Right lobe of liver (tissue), 6 donors: ENCODE results near the gene ZNF141. TPM values are rescaled to one million over a fixed set of nuclear protein-coding genes. Genes with fewer than 3 reads are reported as not detected.

Experiments used
- ATAC-seq, 4 donors: fragments of 200-7000 bp; cut with Tn5 transposase; one replicate each; pipeline ENCODE4 v1.9.1; 2020; ENCODE audit warnings: mild to moderate bottlenecking in 4 of 4, moderate library complexity in 4 of 4
- DNase-seq, 3 donors: peaks; one replicate each; pipeline ENCODE4 v3.0.0-alpha.2; 2020
- H3K27ac ChIP-seq, 3 donors: fragments of 200-600 bp; one replicate each; pipeline ENCODE4 v1.8.0; 2022
- H3K27me3 ChIP-seq, 2 donors: fragments of 200-600 bp; one replicate each; pipeline ENCODE4 v1.8.0; 2022
- H3K36me3 ChIP-seq, 4 donors: fragments of 200-600 bp; sonication (generic) in 1 of 4; one replicate each; pipeline versions ENCODE4 v1.5.1 to v1.8.0; 2017 to 2022; ENCODE audit warnings: control low read depth in 1 of 4
- H3K4me1 ChIP-seq, 4 donors: fragments of 200-600 bp; sonication (generic) in 1 of 4; one replicate each; pipeline versions ENCODE4 v1.5.1 to v1.8.0; 2017 to 2022; ENCODE audit warnings: control low read depth in 1 of 4
- H3K4me3 ChIP-seq, 3 donors: fragments of 200-600 bp; one replicate each; pipeline ENCODE4 v1.8.0; 2022
- H3K9me3 ChIP-seq, 4 donors: fragments of 200-600 bp; sonication (generic) in 1 of 4; one replicate each; pipeline versions ENCODE4 v1.5.1 to v1.8.0; 2017 to 2022; ENCODE audit warnings: control low read depth in 1 of 4
- CTCF ChIP-seq, 4 donors: fragments of 200-600 bp in 3 of 4; fragments of 450-650 bp in 1 of 4; IDR thresholded peaks; one replicate each; pipeline versions ENCODE4 v1.5.1 to v1.8.0; 2016 to 2022; ENCODE audit warnings: antibody characterized with exemption in 4 of 4, mild to moderate bottlenecking in 2 of 4
- POLR2A ChIP-seq: fragments of 450-650 bp; IDR thresholded peaks from one replicate; pipeline ENCODE4 v1.6.1; 2017; ENCODE audit warnings: antibody characterized with exemption, mild to moderate bottlenecking
- WGBS: methylation state at CpG from one replicate; pipeline ENCODE4 v1.1.6; 2018; ENCODE audit warnings: low coverage, low lambda C conversion rate; ENCODE audit not compliant: insufficient coverage; ENCODE audit errors: missing lambda C conversion rate; 5-methylcytosine and 5-hydroxymethylcytosine counted together
- intact Hi-C, 2 donors: fragments of 100-400 bp; cut with DNase I; formaldehyde crosslinking; loops; one replicate each; pipeline versions ENCODE4 v1.11.2 to v1.14.1; 2022
- total RNA-seq, 6 experiments: library from RNA; depleted of rRNA in 2 of 6; stranded (reverse); fragments of >200 nt in 2 of 6; fragmentation: NEBNext Ultra II Directional in 3 of 6; extraction: Animal tissue kit (Norgen Biotek cat#: 25700) in 3 of 6; gene quantifications; one replicate each; pipeline versions ENCODE4 v1.1.0 to v1.2.4, GENCODE V29; 2016 to 2023
- donor health status: DM: no; HTN: yes; CAD: no.
- donor health status: DM: no; HTN: no; CAD: no.
- donor health status: DM: no; HTN: no; CAD: no.
- donor health status: DM: no; HTN: yes; CAD: no.
- donor health status: DM: no; HTN: yes; CAD: no.

ZNF141 gene
- total RNA-seq, 6 experiments from 2014 or later: 6.7 to 8.9 (median 7.6) TPM

- peaks cover 6 to 82% (median 67%) of the 10 kb centered on the region in 4 donors for H3K9me3 ChIP-seq
- no peaks in the 10 kb centered on the region for H3K27me3 ChIP-seq
- intact Hi-C loops: no loop called here
- no peak for TF ChIP-seq CTCF (IDR thresholded peaks at IDR 0.05)
- no peak for TF ChIP-seq POLR2A
- DNase-seq (no peak), ATAC-seq (no peak)
- no peak overlapping the region for H3K27ac ChIP-seq
- H3K36me3 ChIP-seq: peaks cover 0 to 22% (median 9%) of the 10 kb centered on the region in 4 donors
- H3K4me1 ChIP-seq: no peaks in the 10 kb centered on the region
- 95% methylated on average over 6 of the region's 6 CpGs for WGBS
- H3K4me3 ChIP-seq: no peak overlapping the region
These were observed 36.9 kb downstream of the ZNF141 start for GRCh38 chr4:374298-375160.

GRCh38 chr4:384311-385010 is 46.8 kb downstream of the ZNF141 start:
- H3K4me3 ChIP-seq: no peak overlapping the region
- intact Hi-C loops: no loop called here
- no peak for TF ChIP-seq POLR2A
- TF ChIP-seq CTCF (IDR thresholded peaks at IDR 0.05): no peak
- no peak for ATAC-seq
- no peak overlapping the region for H3K27ac ChIP-seq
- 67% methylated on average over 7 of the region's 10 CpGs for WGBS
- no peaks in the 10 kb centered on the region for H3K27me3 ChIP-seq
- peaks cover 3 to 48% (median 21%) of the 10 kb centered on the region in 4 donors for H3K9me3 ChIP-seq
- H3K36me3 ChIP-seq: no peaks in the 10 kb centered on the region
- no peaks in the 10 kb centered on the region for H3K4me1 ChIP-seq
- DNase-seq: no peak

- DNase-seq: no peak
- no peaks in the 10 kb centered on the region for H3K27me3 ChIP-seq
- peaks cover 0 to 37% (median 14%) of the 10 kb centered on the region in 4 donors for H3K9me3 ChIP-seq
- no peaks in the 10 kb centered on the region for H3K36me3 ChIP-seq
- no peaks in the 10 kb centered on the region for H3K4me1 ChIP-seq
- H3K4me3 ChIP-seq: no peak overlapping the region
- intact Hi-C loops: no loop called here
- no peak overlapping the region for H3K27ac ChIP-seq
- no peak for TF ChIP-seq CTCF (IDR thresholded peaks at IDR 0.05)
- TF ChIP-seq POLR2A: no peak
- no peak for ATAC-seq
- 4% methylated on average over 12 of the region's 46 CpGs for WGBS
These were observed 48.5 kb downstream of the ZNF141 start for GRCh38 chr4:385934-386707.

GRCh38 chr4:386708-387105 is 49.1 kb downstream of the ZNF141 start:
- DNase-seq (no peak), ATAC-seq (no peak)
- H3K27me3 ChIP-seq: no peaks in the 10 kb centered on the region
- H3K4me1 ChIP-seq: no peaks in the 10 kb centered on the region
- no peaks in the 10 kb centered on the region for H3K36me3 ChIP-seq
- no peak overlapping the region for H3K4me3 ChIP-seq
- peaks cover 0 to 31% (median 14%) of the 10 kb centered on the region in 4 donors for H3K9me3 ChIP-seq
- intact Hi-C loops: no loop called here
- H3K27ac ChIP-seq: no peak overlapping the region
- WGBS: 11% methylated on average over 16 of the region's 23 CpGs
- TF ChIP-seq CTCF (IDR thresholded peaks at IDR 0.05) (no peak), POLR2A (no peak)
